ENCODE data around the gene KCNJ15. TPM values are rescaled to one million over a fixed set of nuclear protein-coding genes. Genes with fewer than 3 reads are reported as not detected.

The KCNJ15 gene
- total and polyA plus RNA-seq, 10 of the 15 experiments (the other 5 are each of a cell fraction or from before 2014, with no cell fraction given): 0.05 to 2.7 (median 0.33) TPM; not detected in 6

DNA sequence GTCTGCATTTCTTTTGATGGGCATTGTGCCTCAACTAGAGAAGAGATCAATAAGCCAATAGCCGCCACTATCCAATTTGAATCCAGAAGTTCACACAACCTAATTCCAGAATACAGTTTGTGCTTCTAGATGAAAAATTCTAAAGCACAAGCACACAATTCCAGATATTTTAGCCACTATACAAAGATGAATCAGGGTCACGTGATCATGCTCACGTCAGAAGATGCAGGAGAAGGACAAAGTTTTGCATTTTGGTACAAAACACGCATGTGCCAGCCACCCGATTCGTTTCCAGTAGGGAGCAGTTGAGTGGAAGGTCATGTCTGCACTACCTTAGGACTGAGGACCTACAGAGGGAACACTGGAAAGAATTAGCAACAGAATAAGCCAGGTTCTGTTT is 3.6 kb downstream of the KCNJ15 start:
- ATAC-seq (no peak), FAIRE-seq (no peak), DNase-seq (ENCODE audit: low read depth, low spot score) (no peak)
- BruUV-seq (replicated peaks): no TSS peak
- ChIA-PET POLR2A (no interaction called here), SMC1A (ENCODE audit: uncharacterized antibody, unreplicated experiment) (no interaction called here), RAD21 (ENCODE audit: unreplicated experiment) (no interaction called here), CTCF (interaction anchor here (0.7 kb wide), 1 partner anchor 17 kb away, joined by 3 read pairs; no protein-coding TSS in a partner anchor)
- Histone ChIP-seq H3K9me3 (replicated peaks; ENCODE audit: control insufficient read depth, insufficient read depth, low read length) (no peaks in the 10 kb centered on the region; the same call in 2 of the 3 replicates), H3K9ac (ENCODE audit: control insufficient read depth, insufficient read depth, low read length) (no peak overlapping the region), H4K20me1 (ENCODE audit: control insufficient read depth, insufficient read depth) (no peaks in the 10 kb centered on the region), H3K36me3 (ENCODE audit: control insufficient read depth in 2 of 2, insufficient read depth in 2 of 2, low read length in 1 of 2) (no peaks in the 10 kb centered on the region), H3K27me3 (replicated peaks in 1 of 2; ENCODE audit: control insufficient read depth in 2 of 2, insufficient read depth in 2 of 2, low read length in 1 of 2) (no peaks in the 10 kb centered on the region; a peak in 1 of 4 replicates), H3K27ac (ENCODE audit: control insufficient read depth, insufficient read depth) (no peak overlapping the region), H2AFZ (ENCODE audit: control insufficient read depth, low read depth, low read length) (no peak overlapping the region), H3K4me2 (ENCODE audit: control insufficient read depth, insufficient read depth) (no peak overlapping the region), H3K79me2 (ENCODE audit: control insufficient read depth, insufficient read depth, low read length) (no peaks in the 10 kb centered on the region), H3K4me1 (ENCODE audit: control insufficient read depth, insufficient read depth, low read length) (no peaks in the 10 kb centered on the region), H3K4me3 (no peak overlapping the region)
- WGBS (ENCODE audit: insufficient coverage, insufficient replicate concordance, low lambda C conversion rate, missing lambda C conversion rate): 46% methylated on average over 6 of the region's 6 CpGs
- in situ Hi-C loops (cut with MboI) (loop anchor here (10.0 kb wide), 1 partner anchor 1006 kb away; no protein-coding TSS in a partner anchor), intact Hi-C loops (cut with micrococcal nuclease; ENCODE audit: unreplicated experiment) (no loop called here)
- peak; percentile 50; the same call in 1 of the 2 replicates for TF ChIP-seq RAD51 (IDR thresholded peaks at IDR 0.05)
- no peak for TF ChIP-seq TBL1XR1 (IDR thresholded peaks at IDR 0.05; ENCODE audit: low read depth, low read length)

DNA sequence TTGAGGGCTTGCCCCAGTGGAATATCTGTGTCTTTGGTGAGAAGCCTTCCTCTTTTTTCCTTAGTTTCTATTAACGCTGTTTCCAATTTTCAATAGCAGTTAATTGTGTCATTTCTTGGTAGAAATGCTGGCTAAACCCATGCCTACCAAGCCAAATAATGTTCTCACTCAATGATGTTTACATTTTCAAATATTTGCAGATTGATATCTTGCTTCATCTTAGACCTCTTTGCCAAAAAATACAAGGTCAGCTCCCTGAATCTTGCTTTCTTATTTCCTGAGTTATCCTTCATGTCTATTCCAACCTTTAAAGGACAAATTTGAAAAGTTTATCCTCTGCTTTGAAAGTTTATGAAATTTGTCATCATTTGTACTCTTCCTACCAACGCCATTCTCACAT is 5.1 kb downstream of the KCNJ15 start:
- no TSS peak for BruUV-seq (replicated peaks)
- Histone ChIP-seq H3K36me3 (ENCODE audit: control insufficient read depth in 2 of 2, insufficient read depth in 2 of 2, low read length in 1 of 2) (no peaks in the 10 kb centered on the region), H3K27me3 (replicated peaks in 1 of 2; ENCODE audit: control insufficient read depth in 2 of 2, insufficient read depth in 2 of 2, low read length in 1 of 2) (no peaks in the 10 kb centered on the region; a peak in 1 of 4 replicates), H2AFZ (ENCODE audit: control insufficient read depth, low read depth, low read length) (no peak overlapping the region), H4K20me1 (ENCODE audit: control insufficient read depth, insufficient read depth) (no peaks in the 10 kb centered on the region), H3K9ac (ENCODE audit: control insufficient read depth, insufficient read depth, low read length) (no peak overlapping the region), H3K4me1 (ENCODE audit: control insufficient read depth, insufficient read depth, low read length) (no peaks in the 10 kb centered on the region; the same call in 1 of the 2 replicates), H3K4me3 (no peak overlapping the region), H3K9me3 (replicated peaks; ENCODE audit: control insufficient read depth, insufficient read depth, low read length) (no peaks in the 10 kb centered on the region; the same call in 2 of the 3 replicates), H3K4me2 (ENCODE audit: control insufficient read depth, insufficient read depth) (no peak overlapping the region), H3K79me2 (ENCODE audit: control insufficient read depth, insufficient read depth, low read length) (no peaks in the 10 kb centered on the region), H3K27ac (ENCODE audit: control insufficient read depth, insufficient read depth) (no peak overlapping the region)
- no peak for DNase-seq (ENCODE audit: low read depth, low spot score)
- ATAC-seq: no peak
- ChIA-PET RAD21 (ENCODE audit: unreplicated experiment) (no interaction called here), POLR2A (interaction anchor here (1.4 kb wide), 1 partner anchor 12 kb away, joined by 4 read pairs; no protein-coding TSS in a partner anchor), SMC1A (ENCODE audit: uncharacterized antibody, unreplicated experiment) (interaction anchor here (0.8 to 1.3 kb wide), 3 partner anchors 9 to 16 kb away, joined by 3 to 4 read pairs (median 3); no protein-coding TSS in a partner anchor), CTCF (interaction anchor here (1.0 kb wide), 2 partner anchors 42 to 72 kb away, joined by 3 read pairs; no protein-coding TSS in a partner anchor)
- 63% methylated on average over 2 of the region's 2 CpGs for WGBS (ENCODE audit: insufficient coverage, insufficient replicate concordance, low lambda C conversion rate, missing lambda C conversion rate)
- intact Hi-C loops (cut with micrococcal nuclease; ENCODE audit: unreplicated experiment): no loop called here
- no peak for FAIRE-seq
- in situ Hi-C loops (cut with MboI): loop anchor here (10.0 kb wide), 1 partner anchor 1007 kb away; no protein-coding TSS in a partner anchor
- TF ChIP-seq SRF (IDR thresholded peaks at IDR 0.05; ENCODE audit: low read depth in 2 of 2, low read length in 2 of 2) (no peak), TAF1 (IDR thresholded peaks at IDR 0.05; ENCODE audit: borderline replicate concordance, low read depth, low read length) (no peak), SMC3 (IDR thresholded peaks at IDR 0.05; ENCODE audit: borderline replicate concordance, low read length) (no peak), NR2C1 (IDR thresholded peaks at IDR 0.05) (no peak), DPF2 (IDR thresholded peaks at IDR 0.05) (no peak)
- TF ChIP-seq, protein P1, sequence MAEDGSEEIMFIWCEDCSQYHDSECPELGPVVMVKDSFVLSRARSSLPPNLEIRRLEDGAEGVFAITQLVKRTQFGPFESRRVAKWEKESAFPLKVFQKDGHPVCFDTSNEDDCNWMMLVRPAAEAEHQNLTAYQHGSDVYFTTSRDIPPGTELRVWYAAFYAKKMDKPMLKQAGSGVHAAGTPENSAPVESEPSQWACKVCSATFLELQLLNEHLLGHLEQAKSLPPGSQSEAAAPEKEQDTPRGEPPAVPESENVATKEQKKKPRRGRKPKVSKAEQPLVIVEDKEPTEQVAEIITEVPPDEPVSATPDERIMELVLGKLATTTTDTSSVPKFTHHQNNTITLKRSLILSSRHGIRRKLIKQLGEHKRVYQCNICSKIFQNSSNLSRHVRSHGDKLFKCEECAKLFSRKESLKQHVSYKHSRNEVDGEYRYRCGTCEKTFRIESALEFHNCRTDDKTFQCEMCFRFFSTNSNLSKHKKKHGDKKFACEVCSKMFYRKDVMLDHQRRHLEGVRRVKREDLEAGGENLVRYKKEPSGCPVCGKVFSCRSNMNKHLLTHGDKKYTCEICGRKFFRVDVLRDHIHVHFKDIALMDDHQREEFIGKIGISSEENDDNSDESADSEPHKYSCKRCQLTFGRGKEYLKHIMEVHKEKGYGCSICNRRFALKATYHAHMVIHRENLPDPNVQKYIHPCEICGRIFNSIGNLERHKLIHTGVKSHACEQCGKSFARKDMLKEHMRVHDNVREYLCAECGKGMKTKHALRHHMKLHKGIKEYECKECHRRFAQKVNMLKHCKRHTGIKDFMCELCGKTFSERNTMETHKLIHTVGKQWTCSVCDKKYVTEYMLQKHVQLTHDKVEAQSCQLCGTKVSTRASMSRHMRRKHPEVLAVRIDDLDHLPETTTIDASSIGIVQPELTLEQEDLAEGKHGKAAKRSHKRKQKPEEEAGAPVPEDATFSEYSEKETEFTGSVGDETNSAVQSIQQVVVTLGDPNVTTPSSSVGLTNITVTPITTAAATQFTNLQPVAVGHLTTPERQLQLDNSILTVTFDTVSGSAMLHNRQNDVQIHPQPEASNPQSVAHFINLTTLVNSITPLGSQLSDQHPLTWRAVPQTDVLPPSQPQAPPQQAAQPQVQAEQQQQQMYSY (CRISPR knock-in tag; IDR thresholded peaks at IDR 0.05): no peak
- TF ChIP-seq, protein P2, sequence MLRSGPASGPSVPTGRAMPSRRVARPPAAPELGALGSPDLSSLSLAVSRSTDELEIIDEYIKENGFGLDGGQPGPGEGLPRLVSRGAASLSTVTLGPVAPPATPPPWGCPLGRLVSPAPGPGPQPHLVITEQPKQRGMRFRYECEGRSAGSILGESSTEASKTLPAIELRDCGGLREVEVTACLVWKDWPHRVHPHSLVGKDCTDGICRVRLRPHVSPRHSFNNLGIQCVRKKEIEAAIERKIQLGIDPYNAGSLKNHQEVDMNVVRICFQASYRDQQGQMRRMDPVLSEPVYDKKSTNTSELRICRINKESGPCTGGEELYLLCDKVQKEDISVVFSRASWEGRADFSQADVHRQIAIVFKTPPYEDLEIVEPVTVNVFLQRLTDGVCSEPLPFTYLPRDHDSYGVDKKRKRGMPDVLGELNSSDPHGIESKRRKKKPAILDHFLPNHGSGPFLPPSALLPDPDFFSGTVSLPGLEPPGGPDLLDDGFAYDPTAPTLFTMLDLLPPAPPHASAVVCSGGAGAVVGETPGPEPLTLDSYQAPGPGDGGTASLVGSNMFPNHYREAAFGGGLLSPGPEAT (IDR thresholded peaks at IDR 0.05; ENCODE audit: low read depth): no peak

All from GM12878 (cell line).